ENCODE measurements around the gene ENDOV.
A peak's percentile ranks its signal among the peaks of the same experiment; 100 is the strongest.

ENDOV gene

DNA sequence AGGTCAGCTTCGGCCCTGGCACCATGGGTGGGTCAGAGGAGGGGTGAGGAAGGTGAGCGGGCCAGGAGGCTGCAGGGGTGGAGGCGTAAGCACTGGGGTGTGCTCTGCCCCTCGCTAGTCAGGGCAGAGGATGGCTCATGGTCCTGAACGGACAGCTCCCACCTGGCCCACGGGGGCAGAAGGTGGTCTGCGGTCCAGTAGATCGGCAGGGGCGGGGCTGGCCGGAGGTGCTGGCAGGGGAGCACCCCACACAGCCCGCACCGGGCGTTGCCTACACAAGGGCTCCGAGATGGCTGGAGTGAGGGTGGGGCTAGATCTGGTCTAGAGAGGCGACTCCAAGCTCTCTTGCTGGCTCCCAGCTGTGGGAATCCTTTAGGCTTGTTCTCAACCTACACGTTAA, 53.3 kb downstream of the ENDOV start:
- no peak for DNase-seq (ENCODE audit: low spot score)

DNA sequence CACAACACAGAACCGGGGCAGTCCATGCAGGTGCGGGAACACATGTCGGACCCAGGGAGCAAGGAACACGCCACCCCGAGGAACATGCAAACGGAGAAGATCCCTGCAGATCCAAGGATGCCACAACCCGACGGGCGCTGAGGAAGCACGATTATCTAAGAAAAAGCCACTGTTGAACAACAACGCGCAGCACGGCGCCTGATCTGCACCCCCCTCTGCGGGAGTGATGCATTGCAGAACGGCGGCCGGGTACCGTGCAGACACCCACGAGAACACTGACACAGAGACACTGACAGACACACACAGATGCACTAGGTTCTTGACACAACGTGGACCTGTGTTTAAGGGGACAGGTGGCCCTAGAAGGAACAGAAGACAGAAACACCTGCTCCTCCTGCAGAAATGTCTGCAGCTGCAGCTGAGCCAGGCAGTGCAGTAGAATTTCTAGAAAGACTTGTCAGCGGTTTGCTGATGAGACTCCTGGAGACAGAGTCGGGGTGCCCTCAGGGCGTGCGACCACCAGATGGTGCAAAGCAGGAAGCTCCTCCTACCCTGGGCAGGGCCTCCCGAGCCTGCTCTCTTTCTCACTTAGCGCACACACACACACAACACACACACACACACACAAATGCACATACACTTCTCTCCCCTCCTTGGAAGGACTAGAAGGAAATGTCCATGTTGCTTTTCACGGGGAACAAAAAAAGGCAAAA, 54.0 kb downstream of the ENDOV start:
- DNase-seq (ENCODE audit: low spot score) = no peak

DNA sequence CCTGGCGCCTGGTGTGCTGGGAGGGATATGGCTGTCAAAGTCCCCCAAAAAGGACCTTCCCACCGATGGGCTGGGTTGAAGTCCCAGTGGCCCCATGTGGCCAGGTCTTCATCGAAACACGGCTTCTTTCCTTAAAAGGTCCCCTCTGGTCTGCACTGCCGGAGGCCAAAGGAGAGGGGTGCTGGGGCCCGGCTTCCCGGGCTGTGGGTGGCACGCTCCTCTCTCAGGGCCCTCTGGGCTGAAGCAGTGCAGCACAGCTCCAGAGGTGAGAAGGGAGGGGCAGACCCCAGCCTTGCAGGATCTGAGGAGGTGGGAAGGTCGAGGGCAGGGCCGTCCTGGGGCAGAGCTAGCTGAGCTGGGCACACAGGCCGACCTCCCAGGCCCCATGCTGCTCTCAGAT, 54.7 kb downstream of the ENDOV start:
- no peak for DNase-seq (ENCODE audit: low spot score)

DNA sequence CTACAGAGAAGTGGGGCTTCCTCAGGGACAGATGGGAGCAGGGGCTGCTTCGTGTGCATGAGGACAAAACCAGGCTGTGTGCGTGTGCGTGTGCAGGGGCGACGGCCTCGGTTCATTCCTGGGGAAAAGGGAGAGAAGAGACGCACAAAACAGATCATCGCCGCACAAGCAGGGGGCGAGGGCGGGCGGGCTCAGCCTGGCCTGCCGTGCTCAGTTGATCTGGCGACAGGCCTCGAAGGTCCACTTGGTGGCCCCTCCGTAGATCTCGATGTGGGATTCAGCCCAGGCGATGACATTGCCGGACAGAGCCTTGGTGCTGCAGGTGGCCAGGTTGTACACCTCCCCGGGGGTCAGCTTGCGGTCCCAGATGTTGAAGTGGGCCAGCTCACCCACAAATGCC, 55.6 kb downstream of the ENDOV start:
- DNase-seq (ENCODE audit: low spot score) = no peak

DNA sequence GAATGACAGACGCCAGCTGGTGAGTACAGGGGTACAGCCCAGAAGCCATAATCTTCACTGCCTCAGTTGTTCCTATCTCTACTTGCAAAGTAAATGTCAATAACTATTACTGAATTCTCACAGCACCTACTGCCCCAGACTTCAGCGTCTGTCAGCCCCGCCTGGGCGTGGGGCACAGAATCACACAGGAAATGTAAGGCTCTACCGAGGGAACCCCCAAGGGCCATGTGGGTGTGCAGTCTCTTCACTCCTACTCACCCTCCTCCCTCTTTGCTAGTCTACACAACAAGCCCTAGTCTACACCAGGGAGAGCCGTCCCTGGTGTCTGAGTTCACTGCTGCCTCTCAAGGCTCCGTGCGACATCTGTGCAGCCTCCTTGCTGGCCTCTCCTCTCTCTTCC, 57.0 kb downstream of the ENDOV start:
- no peak for DNase-seq (ENCODE audit: low spot score)

DNA sequence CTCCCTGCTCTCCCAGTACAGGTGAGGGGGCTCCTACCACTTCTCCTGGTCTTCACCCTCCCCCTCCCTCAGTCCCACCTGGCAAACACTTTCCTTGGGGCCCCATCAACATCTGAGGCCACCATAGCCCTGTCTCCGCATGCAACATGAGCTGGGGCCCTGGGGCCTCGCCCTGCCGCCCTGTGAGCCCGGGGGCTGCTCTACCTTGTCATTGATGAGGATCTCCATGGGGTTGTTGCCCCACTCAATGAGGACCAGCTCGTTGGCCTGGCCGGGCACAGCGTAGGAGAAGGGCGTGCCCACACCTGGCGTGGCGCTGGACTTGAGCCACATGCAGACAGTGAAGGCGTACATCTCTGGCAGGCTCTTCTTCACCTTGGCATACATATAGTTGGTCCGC, 58.0 kb downstream of the ENDOV start:
- no peak for DNase-seq (ENCODE audit: low spot score)

DNA sequence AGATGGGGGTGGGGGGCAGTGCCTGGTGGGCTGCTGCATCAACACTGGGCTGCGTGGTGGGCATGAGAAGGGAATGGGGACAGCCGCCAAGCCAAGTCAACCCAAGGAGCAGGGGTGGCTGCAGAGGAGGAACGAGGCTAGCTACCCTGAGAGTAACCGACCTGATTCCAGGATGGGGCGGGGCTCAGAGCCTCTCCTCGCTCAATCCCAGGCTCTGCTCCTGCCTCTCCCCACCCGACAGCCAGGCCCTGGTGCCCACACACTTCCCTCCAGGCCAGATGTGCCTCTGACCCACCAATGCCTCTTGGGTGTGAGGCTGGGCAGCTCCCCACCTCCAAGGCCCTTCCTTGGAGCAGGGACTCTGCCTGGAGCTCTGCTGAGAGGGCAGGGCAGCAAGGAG, 58.7 kb downstream of the ENDOV start:
- DNase-seq (ENCODE audit: low spot score) = no peak

DNA sequence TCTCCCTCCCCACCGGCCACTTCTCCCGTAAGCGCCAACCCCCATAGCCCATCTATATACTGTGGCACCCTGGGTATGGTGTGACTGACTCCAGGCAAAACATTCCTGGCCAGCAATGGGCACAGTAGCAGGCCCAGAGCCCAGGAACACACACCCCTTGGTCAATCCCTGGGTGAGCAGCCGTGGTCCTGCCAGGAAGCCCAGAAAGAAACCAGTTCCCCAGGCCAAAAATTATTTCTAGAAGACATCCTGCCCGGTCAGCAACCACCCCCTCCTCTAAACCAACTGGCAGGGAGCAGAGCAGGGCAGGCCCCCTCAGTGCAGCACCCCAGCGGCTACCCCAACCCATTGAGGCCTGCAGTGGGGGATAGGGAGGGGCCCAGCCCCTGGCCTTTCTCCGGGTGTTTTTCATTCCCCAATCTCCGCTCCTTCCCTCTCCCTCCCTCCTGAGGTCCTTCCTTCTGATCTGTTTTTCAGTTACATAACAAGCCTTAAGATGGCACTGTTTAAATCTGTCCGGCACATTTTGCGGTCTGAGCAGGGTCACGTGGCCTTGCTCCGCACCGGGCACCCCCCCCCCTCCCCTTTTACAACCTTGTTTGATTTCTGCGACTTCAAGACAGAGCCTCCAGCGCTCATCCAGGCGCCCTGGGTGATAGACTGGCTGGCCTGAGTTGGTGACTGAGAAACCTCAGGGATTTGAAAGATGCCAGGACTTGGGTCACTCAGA, 59.4 kb downstream of the ENDOV start:
- DNase-seq (ENCODE audit: low spot score) = peak; percentile 53

DNA sequence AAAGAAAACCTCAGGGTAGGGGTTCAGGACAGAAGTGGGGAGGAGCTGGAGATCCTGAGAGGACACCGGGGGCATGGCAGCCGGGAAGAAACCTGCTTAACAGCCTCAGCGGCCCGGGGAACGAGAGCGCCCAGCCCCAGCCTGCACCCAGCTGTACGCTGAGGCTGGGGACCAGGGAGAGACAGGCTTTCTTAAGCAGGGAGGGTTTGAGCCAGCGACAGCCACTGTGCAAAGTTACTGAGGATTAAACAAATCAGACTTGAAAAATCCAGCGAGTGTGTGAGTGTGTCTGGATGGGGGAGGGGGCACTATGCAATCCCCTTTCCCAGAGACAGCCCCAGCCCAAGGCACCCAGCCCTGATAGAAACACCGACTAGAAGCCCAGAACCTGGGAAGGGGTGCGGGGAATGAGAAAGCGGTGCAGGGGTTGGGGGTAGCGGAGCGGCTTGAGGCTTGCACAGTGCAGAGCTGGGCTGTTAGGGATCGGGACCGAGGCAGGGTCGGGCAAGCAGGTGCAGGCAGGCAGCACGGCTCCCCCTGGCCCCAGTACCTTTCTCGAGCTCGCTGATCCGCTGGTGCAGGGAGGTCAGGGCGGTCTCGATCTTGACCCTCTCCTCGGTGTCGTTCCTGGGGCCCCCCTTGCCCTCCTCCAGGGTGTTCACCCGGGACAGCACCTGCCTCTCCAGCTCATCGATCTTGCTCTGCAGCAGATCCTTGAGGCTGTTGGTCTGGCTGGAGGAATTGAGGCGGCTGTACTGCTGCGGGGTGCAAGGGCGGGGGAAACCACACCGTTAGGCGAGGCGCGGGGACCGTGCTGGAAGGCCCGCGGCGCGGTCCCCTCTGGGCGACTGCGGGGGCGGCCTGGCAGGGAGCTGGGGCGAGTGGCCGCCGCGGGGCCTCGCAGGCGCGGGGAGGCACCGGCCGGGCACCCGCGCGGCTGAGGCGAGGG, 60.3 kb downstream of the ENDOV start:
- DNase-seq (ENCODE audit: low spot score) = no peak

DNA sequence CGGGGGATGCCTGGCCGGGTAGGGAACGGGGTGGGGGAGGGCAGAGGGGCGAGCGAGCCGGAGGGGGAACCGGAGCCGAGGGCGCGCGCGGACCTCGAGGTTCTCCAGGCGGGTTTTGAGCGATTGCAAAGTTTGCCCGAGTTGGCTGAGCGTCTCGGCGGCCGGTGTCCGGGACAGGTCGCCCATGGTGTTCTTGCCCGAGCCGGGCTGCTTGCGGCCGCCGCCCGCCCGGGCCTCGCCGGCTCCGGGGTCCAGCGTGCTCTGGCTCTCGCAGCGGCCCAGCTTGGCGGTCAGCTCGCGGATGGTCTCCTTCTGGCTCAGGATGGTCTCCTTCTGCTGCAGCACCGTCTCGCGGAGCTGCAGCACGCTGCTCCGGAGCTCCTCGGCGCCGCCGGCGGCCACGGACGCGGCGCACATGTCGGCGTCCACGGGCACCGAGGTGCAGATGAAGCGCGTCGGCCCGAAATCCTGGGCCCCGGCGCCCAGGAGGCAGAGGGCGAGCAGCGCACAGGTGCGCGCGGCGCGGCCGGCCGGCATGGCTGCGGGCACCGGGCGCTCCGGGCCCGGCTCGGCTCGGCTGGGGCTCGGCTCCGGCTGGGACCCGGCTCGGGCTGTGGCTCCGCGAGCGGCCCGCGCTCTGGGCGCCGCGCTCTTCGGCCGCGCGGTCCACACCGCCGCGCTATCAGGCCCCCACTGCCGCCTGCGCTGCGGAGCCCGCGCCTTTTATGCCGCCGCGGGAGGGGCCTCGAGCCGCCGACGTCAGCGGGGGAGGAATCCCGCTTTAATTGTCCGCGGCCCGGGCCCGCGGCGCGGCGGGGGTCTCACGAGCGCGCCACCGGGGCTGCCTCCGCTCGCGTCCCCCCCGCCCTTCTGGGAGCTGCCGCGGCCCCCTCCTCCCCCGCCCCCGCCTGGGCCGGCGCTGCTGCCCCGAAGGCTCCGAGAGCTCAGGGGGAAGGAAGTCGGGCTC, 61.2 kb downstream of the ENDOV start, which contains the start of gene NPTX1:
Gene NPTX1, minus strand, starts transcription at position 698 of the 967 bp plus-strand sequence. Its CDS starts 161 bp downstream, at position 537.
- peak; percentile 72 for DNase-seq (ENCODE audit: low spot score)

DNA sequence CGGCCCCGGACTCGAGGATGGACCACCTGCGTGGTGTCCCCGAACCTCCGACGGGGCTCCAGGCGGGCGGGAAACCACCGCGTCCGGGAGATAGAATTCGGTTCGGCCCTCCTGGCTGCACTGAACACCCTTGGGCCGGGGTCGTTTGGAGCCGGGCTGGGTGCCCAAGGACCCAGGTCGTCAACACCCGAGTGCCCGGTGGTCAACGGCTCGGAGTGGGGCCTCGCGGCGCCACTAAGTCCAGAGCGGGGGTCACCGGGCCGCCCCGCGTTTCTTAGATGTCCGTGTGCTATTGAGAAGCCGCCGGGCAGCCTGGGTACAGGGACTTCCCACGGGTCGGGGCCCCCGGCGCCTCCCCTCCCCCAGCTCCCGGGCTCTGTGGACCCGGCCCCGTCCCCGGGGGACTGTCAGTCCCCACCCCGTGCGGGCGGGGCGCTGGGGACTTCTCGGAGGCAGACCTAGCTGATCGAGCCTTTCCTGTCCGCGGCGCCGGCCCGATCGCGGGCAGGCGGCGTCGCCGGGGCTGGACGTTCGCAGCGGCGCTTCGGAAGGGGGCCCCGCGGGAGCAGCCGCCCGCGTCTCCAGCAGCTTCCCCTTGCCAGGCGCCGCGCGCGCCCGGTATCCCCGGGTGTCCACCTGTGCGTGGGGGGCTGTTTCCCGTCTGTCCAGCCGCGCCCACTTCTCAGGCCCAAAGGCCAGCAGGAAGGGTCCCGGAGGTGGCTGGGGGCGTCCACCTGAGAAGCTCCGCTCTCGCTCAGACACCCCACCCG, 62.1 kb downstream of the ENDOV start:
- DNase-seq (ENCODE audit: low spot score) = peak; percentile 32

DNA sequence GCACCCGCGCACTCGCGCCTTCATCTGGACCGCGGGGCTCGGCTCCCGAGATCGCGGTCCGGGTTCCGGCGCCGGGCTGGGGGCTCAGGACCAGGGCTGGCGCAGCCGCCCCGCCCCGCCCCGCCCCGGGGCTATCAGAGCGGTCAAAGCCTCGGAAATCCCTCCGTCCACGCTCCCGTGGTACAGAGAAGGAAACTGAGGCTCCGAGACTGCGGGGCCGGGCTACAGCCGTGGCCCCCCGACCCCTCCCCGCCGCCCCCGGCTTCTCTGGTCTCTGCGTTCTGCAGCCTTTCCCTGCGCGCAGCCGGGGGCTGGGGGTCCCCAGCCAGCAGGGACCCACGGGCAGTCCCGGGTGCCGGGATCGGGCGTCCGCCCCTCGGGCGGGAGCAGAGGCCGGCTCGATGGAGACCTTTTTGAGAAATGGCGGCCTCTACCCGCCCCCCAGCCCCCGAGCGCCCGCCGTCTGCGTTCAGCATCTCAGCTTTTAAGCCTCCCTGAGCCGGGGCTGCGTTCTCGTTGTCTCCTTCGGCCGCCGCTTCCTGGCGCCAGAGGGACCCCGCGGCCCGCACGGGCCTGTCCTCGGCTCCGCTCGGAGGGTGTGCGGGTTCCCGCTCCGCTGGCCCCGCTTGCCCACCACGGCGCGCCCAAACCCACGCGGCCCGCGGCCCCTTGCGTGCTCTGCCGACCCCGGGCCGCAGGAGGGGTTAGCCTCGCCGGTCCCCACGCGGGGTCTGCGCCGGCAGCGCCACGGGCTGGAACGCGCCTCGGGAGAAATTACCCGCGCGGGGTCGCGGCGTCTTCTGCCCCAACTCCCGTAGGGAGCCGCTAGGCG, 62.9 kb downstream of the ENDOV start:
- DNase-seq (ENCODE audit: low spot score) = peak; percentile 84

DNA sequence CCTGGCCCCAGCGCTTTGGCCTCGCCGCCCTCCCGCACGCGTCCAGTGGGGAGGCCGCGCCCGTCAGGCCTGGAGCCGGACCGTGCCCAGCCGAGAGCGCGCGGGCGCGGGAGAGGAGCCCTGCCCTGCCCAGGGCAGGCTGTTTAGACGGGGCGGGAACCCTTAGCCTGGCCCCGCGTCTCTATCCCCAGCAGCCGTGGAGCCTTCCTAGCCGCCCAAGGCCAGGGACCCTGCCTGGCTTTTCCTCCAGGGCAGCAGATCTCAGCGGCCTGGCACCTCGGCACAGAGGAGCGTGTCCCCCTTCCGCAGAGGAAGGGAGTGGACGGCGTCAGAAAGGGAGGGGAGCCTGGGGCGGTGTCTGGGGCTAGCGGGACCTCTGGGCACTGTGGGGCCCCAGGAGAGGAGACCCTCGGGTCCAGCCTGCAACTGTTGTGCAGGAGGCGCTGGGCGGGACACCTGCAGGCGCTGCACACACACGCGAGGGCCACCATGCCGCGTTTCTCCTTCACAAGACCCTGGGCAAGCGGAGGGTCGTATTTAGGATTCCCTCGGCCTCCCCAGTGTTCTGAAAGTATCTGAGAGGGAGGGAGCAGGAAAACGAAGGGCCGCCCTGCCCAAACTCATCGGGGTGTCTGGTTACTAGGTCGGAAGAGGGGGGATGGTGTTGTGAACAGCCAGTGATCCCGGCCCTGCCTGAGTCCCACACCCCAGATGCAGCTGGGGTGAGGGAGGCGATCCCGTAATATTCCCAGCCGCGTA, 63.7 kb downstream of the ENDOV start:
- peak; percentile 48 for DNase-seq (ENCODE audit: low spot score)

DNA sequence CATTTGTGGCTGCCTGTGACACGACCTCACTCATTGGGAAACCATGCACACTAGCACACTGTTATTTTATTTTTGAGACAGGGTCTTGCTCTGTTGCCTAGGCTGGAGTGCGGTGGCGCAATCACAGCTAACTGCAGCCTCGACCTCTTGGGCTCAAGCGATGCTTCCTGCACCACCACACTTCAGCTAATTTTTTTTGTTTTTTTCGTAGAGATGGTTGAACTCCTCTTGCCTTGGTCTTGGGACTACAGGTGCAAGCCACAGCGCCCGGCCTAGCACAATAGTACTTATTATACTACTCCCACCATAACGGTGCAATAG, 64.2 kb downstream of the ENDOV start:
- DNase-seq (ENCODE audit: low spot score) = no peak

DNA sequence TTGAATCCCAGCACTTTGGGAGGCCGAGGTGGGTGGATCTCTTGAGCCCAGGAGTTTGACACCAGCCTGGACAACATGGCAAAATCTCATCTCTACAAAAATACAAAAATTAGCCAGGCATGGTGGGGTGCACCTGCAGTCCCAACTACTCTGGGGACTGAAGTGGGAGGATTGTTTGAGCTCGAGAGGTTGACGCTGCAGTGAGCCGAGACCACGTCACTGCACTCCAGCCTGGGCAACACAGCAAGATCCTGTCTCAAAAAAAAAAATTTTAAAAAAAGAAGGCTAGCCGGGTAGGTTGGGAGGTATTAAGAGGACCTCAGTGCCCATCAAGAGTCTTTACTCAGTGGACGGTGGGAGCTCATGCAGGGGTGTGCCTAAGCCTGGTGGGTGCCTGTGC, 65.3 kb downstream of the ENDOV start:
- DNase-seq (ENCODE audit: low spot score) = no peak

DNA sequence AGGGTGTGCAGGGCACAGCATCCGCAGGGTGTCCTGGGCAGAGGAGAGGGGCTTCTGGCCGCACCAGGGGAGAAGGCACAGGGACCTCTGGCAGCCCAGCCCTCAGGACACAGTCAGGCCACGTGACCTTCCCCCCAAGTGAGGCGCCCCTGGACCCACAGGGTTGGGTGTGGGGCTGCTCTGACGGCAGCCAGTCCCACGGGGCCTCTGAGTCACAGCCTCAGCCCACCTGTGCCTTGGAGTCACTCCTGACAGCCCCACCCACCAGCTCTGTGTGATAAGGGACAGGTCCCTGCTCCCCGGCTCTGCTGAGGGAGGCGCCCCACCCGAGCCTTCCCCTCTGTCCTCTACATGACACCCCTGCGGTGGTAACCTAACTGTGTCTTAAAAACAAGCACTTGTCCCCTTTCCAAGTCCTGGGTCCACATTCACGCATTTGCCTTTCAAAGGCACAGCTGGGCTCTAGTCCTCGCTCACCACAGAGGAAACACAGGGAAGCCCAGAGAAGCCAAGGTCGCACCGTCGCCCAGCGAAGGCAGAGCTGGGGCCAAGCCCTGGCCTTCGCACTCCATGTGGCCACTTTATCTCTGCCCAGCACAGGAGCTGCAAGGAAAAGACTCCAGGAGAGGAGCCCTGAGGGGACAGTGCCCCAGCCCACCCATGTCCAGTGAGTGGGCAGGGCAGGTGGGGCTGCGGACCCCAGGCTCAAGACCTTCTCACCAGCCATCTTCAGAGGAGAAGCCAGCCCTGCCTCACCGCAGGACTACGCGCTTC, 66.5 kb downstream of the ENDOV start:
- DNase-seq (ENCODE audit: low spot score) = no peak

DNA sequence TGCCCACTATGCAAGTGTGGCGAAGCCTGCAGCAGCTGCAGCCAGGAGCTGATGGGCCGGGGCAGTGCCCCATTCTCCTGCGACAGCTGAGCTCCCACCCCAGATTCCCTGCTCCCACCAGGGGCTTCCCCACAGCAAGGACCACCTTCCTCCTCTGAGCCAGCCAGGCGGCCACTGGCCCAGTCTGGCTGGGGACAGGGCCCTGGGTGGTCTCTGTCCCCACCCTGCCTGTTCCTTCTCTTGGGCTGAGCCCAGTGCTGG, 67.0 kb downstream of the ENDOV start:
- no peak for DNase-seq (ENCODE audit: low spot score)

DNA sequence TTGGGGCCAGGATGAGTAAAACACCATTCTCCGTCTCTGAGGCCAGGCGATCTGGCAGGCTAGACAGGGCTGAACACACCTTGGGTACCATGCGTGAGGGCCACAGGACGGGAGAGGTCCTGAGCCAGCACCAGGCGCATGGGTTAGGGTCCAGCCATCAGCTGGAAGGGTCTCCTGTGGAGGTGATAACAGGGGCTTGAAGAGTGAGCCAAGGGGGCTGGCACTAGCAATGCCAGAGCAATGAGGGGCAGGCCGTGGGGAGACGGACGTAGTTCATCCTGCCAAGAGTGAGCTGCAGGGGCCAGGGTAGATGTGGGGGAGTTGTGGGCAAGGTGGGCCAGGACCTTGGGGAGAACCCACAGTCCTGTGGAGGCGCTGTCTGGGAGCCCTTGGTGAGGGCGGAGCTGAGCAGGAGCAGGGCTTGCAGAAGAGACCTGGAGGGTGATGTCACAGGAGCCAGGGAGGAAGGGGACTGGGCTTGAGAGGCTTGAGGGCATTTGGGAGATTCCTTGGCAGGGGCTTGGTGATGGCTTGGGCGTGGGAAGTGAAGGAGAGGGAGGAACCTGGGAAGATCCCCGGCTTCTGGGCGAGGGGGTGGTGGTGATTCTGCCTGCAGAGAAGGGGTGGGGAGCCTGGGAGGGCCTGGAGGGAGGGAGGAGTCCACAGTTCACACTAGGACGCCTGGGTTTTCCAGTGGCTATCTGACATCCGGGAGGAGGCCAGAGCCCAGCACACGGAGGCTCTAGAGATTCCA, 67.8 kb downstream of the ENDOV start:
- DNase-seq (ENCODE audit: low spot score) = no peak

Data from AG20443 (cell line).